Ramos (cell line): Measurements from ENCODE around the gene KRT9.
"Not testable (repeated sequence)": the region's sequence is repeated elsewhere in the genome, so short reads cannot be mapped to it uniquely, and the experiment has no call there.

ENCODE experiments used
- in situ Hi-C: fragments of 300-500 bp; cut with MboI; formaldehyde crosslinking; loops from one replicate; pipeline ENCODE4 v1.14.3; 2022; ENCODE audit warnings: low sequenced_read_pairs; ENCODE audit not compliant: unreplicated experiment

KRT9 gene

GRCh38 chr17:41571561-41572434, at the start of gene KRT9:
Gene KRT9, minus strand, starts transcription at chr17:41572059. Its CDS starts 67 bp downstream, at chr17:41571992.
- in situ Hi-C loops: no loop called here

- in situ Hi-C loops: not testable (repeated sequence)
Measured at GRCh38 chr17:41621435-41621817, 49.6 kb upstream of the KRT9 start.

GRCh38 chr17:41620583-41621434, 49.0 kb upstream of the KRT9 start:
- in situ Hi-C loops: no loop called here

GRCh38 chr17:41619927-41620582, 48.2 kb upstream of the KRT9 start:
- in situ Hi-C loops: not testable (repeated sequence)

- in situ Hi-C loops: no loop called here
Measured at GRCh38 chr17:41619036-41619926, 47.4 kb upstream of the KRT9 start.

GRCh38 chr17:41618341-41619035, 46.6 kb upstream of the KRT9 start:
- in situ Hi-C loops: no loop called here

GRCh38 chr17:41617698-41618097, 45.8 kb upstream of the KRT9 start:
- in situ Hi-C loops: no loop called here

GRCh38 chr17:41617136-41617535, 45.3 kb upstream of the KRT9 start:
- in situ Hi-C loops: no loop called here

GRCh38 chr17:41616486-41616885, 44.6 kb upstream of the KRT9 start:
- in situ Hi-C loops: not testable (repeated sequence)

- in situ Hi-C loops: no loop called here
Measured at GRCh38 chr17:41615454-41615853, 43.6 kb upstream of the KRT9 start.

GRCh38 chr17:41614767-41615166, 42.9 kb upstream of the KRT9 start:
- in situ Hi-C loops: not testable (repeated sequence)

GRCh38 chr17:41614098-41614497, 42.2 kb upstream of the KRT9 start:
- in situ Hi-C loops: no loop called here

- in situ Hi-C loops: no loop called here
Measured at GRCh38 chr17:41613277-41614082, 41.6 kb upstream of the KRT9 start.

- in situ Hi-C loops: not testable (repeated sequence)
Measured at GRCh38 chr17:41612376-41613160, 40.7 kb upstream of the KRT9 start, which contains the start of gene KRT16. Gene KRT16, minus strand, starts transcription at chr17:41612767. Its CDS starts 79 bp downstream, at chr17:41612688.

GRCh38 chr17:41610965-41611640, 39.2 kb upstream of the KRT9 start:
- in situ Hi-C loops: no loop called here

- in situ Hi-C loops: not testable (repeated sequence)
Measured at GRCh38 chr17:41610061-41610517, 38.2 kb upstream of the KRT9 start.

- in situ Hi-C loops: not testable (repeated sequence)
Measured at GRCh38 chr17:41606930-41607329, 35.1 kb upstream of the KRT9 start.
